MCF 10A (cell line): ENCODE data around the gene PTPRG. TPM values are rescaled to one million over a fixed set of nuclear protein-coding genes. Genes with fewer than 3 reads are reported as not detected.

ENCODE experiments used
- BruUV-seq: library from RNA; stranded (reverse); fragments of 400-500 nt; replicated peaks from 2 replicates; lab custom pipeline; 2021; lab: Mats Ljungman, UMichigan
- CTCF ChIA-PET: fragments of 300-600 bp; sonication (Branson Sonifier 250); formaldehyde crosslinking; extraction: SDS; loops from one replicate; lab custom pipeline; 2021; ENCODE audit warnings: antibody characterized with exemption, inconsistent platforms; lab: Yijun Ruan, JAX
- POLR2A ChIA-PET: fragments of 300-600, 350-650 bp; sonication (Branson Sonifier 250); formaldehyde crosslinking; extraction: SDS; loops from one replicate; lab custom pipeline; 2020; ENCODE audit warnings: antibody characterized with exemption, inconsistent platforms; lab: Yijun Ruan, JAX
- DNase-seq: peaks from one replicate; pipeline ENCODE4 v3.0.0-alpha.2; 2018; ENCODE audit not compliant: unreplicated experiment
- H3K27ac Mint-ChIP-seq: one replicate; pipeline ENCODE4 v1.8.0; 2022; ENCODE audit warnings: mild to moderate bottlenecking, low read depth, mixed read lengths; ENCODE audit not compliant: unreplicated experiment
- H3K27me3 Mint-ChIP-seq: one replicate; pipeline ENCODE4 v1.8.0; 2022; ENCODE audit warnings: mixed read lengths; ENCODE audit not compliant: insufficient read depth, unreplicated experiment
- H3K36me3 Mint-ChIP-seq: one replicate; pipeline ENCODE4 v1.8.0; 2022; ENCODE audit warnings: mild to moderate bottlenecking, moderate library complexity, mixed read lengths; ENCODE audit not compliant: insufficient read depth, unreplicated experiment
- H3K4me1 Mint-ChIP-seq: one replicate; pipeline ENCODE4 v1.8.0; 2022; ENCODE audit warnings: mixed read lengths; ENCODE audit not compliant: insufficient read depth, unreplicated experiment
- H3K4me3 Mint-ChIP-seq: one replicate; pipeline ENCODE4 v1.8.0; 2022; ENCODE audit warnings: mild to moderate bottlenecking, moderate library complexity, mixed read lengths; ENCODE audit not compliant: unreplicated experiment
- H3K9me3 Mint-ChIP-seq: one replicate; pipeline ENCODE4 v1.8.0; 2022; ENCODE audit warnings: mixed read lengths; ENCODE audit not compliant: unreplicated experiment
- intact Hi-C: fragments of 100-400 bp; cut with micrococcal nuclease; formaldehyde crosslinking; loops from 2 replicates; pipeline ENCODE4 v1.14.1; 2022
- total RNA-seq: library from RNA; stranded (reverse); gene quantifications from 2 replicates; pipeline ENCODE4 v1.2.3, GENCODE V29; 2022
- TF ChIP-seq, protein P1 (sequence below): fragments of 200-600 bp; IDR thresholded peaks from one replicate; pipeline ENCODE4 v1.8.0; 2022; ENCODE audit warnings: antibody characterized with exemption, mild to moderate bottlenecking; ENCODE audit not compliant: unreplicated experiment

The PTPRG gene
- total RNA-seq, 1 experiment from 2014 or later: 54.5 TPM

DNA sequence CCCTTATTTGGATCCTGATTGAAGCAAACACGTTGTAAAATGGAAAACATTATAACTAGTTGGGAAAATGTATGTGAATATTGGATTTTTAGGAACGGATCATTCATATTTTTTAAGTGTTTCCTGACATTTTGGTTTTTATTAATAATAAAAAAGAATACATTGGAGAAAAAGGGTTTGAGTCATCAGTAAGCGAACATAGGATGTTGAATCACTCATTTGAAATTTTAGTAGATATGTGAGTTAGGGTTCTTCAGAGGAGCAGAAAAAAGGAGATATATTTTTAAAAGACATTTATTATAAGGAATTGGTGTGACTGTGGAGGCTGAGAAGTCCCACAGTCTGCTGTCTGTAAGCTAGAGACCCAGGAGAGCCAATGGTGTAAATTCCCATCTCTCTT, 258.5 kb downstream of the PTPRG start:
- no TSS peak for BruUV-seq
- no peak for DNase-seq
- no peak overlapping the region for H3K4me3 Mint-ChIP-seq
- intact Hi-C loops: no loop called here
- ChIA-PET CTCF (interaction anchor here (0.6 kb wide), 1 partner anchor 122 kb away, joined by 3 read pairs; no protein-coding TSS in a partner anchor), POLR2A (no interaction called here)
- no peak overlapping the region for H3K27ac Mint-ChIP-seq
- TF ChIP-seq, protein P1, sequence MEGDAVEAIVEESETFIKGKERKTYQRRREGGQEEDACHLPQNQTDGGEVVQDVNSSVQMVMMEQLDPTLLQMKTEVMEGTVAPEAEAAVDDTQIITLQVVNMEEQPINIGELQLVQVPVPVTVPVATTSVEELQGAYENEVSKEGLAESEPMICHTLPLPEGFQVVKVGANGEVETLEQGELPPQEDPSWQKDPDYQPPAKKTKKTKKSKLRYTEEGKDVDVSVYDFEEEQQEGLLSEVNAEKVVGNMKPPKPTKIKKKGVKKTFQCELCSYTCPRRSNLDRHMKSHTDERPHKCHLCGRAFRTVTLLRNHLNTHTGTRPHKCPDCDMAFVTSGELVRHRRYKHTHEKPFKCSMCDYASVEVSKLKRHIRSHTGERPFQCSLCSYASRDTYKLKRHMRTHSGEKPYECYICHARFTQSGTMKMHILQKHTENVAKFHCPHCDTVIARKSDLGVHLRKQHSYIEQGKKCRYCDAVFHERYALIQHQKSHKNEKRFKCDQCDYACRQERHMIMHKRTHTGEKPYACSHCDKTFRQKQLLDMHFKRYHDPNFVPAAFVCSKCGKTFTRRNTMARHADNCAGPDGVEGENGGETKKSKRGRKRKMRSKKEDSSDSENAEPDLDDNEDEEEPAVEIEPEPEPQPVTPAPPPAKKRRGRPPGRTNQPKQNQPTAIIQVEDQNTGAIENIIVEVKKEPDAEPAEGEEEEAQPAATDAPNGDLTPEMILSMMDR: no peak
- peaks cover 28% of the 10 kb centered on the region for H3K4me1 Mint-ChIP-seq
- H3K27me3 Mint-ChIP-seq: no peaks in the 10 kb centered on the region
- peaks cover 12% of the 10 kb centered on the region for H3K36me3 Mint-ChIP-seq
- H3K9me3 Mint-ChIP-seq: no peaks in the 10 kb centered on the region

DNA sequence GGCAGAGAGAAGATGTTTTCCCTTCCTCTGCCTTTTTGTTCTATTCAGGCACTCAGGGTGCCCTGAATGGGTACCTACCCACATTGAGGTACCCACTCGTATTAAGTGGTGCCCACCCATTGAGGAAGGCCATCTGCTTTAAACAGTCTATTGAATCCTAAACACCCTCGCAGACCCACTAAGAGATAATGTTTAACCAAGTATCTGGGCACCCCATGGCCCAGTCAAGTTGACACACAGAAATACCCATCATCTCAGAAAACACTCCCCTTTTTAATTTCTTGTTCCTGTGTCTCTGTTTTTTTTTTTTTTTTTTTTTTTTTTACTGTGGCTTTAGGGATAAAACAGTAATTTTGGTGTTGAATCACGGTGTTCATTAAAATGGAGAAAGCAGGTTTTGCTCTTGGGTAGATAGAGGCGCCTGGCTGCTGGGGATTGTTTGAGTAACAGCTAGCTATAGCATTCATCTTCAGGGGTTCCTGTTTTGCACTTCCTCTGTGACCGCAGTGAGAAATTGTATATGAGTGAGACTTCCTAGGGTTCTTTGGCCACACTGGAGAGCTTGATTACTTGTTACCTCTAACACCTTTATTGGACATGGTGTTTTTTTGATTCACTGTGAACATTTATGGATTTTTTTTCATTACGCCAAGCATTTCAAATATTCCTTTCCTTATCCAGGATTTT, 259.1 kb downstream of the PTPRG start:
- Mint-ChIP-seq H3K4me1 (peaks cover 28% of the 10 kb centered on the region), H3K36me3 (peaks cover 12% of the 10 kb centered on the region), H3K4me3 (no peak overlapping the region), H3K9me3 (no peaks in the 10 kb centered on the region), H3K27ac (no peak overlapping the region), H3K27me3 (no peaks in the 10 kb centered on the region)
- TF ChIP-seq, protein P1: no peak
- intact Hi-C loops: no loop called here
- DNase-seq: no peak
- BruUV-seq: no TSS peak
- ChIA-PET CTCF (interaction anchor here (0.6 kb wide), 1 partner anchor 121 kb away, joined by 3 read pairs; no protein-coding TSS in a partner anchor), POLR2A (no interaction called here)

DNA sequence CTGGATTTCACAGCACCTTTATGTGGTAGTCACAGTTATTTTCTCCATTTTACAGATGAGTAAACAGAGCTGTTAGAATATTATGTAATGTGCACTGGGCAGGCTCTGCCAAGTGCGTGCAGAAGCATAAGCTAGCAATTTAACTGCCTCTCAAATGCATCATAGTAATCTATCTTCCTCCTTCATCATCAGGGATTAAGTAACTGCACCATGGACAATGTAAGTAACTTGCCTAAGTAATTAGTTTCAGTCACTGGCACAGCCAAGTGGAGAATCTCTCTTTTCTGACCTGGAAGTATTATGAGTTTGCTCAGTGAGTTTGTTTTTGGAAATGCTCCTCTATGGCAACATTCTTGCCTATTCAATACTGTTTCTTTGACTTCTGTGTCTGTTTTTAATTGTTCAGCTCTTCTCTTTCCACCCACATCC, 260.5 kb downstream of the PTPRG start:
- TF ChIP-seq, protein P1: no peak
- no peak overlapping the region for H3K27ac Mint-ChIP-seq
- ChIA-PET POLR2A (interaction anchor here (0.7 to 1.2 kb wide), 6 partner anchors 9 to 261 kb away, joined by 3 to 4 read pairs (median 3); partner anchors contain the start of gene PTPRG), CTCF (interaction anchor here (0.5 to 1.3 kb wide), 3 partner anchors 13 to 36 kb away, joined by 3 to 6 read pairs (median 3); no protein-coding TSS in a partner anchor)
- no peaks in the 10 kb centered on the region for H3K9me3 Mint-ChIP-seq
- peaks cover 12% of the 10 kb centered on the region for H3K36me3 Mint-ChIP-seq
- H3K27me3 Mint-ChIP-seq: no peaks in the 10 kb centered on the region
- peaks cover 23% of the 10 kb centered on the region for H3K4me1 Mint-ChIP-seq
- peak; percentile 46 for DNase-seq
- no TSS peak for BruUV-seq
- intact Hi-C loops: no loop called here
- no peak overlapping the region for H3K4me3 Mint-ChIP-seq

DNA sequence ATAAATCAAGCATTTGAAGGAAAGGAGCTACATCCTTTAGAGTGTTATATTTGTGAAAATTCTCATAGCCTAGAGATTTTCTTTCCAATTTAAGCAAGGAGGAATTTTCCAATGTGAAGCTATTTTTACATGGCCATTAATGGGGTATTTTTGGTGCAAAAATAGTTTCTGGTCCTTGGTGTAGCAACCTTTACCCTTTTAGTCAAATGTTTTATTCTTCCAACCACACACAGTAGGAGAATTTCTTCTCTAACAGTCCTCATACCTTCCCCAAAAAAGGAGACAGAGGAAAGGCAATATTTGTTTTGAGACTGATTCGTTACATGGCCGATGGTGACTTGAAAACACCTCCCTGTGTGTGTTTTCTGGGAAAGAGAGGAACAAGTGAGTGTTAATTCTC, 261.2 kb downstream of the PTPRG start:
- TF ChIP-seq, protein P1: no peak
- ChIA-PET POLR2A (interaction anchor here (0.5 to 1.2 kb wide), 6 partner anchors 8 to 1727 kb away, joined by 3 to 4 read pairs (median 3); partner anchors contain the start of gene PTPRG), CTCF (interaction anchor here (0.5 to 1.3 kb wide), 2 partner anchors 17 to 37 kb away, joined by 3 read pairs; no protein-coding TSS in a partner anchor)
- Mint-ChIP-seq H3K4me3 (no peak overlapping the region), H3K27ac (no peak overlapping the region), H3K4me1 (peaks cover 23% of the 10 kb centered on the region), H3K36me3 (peaks cover 12% of the 10 kb centered on the region), H3K9me3 (no peaks in the 10 kb centered on the region), H3K27me3 (no peaks in the 10 kb centered on the region)
- no peak for DNase-seq
- intact Hi-C loops: no loop called here
- no TSS peak for BruUV-seq
